HS-27A (cell line): ENCODE measurements around the gene KRTAP10-2.

Source experiments
- DNase-seq: peaks from one replicate; pipeline ENCODE4 v3.0.0-alpha.2; 2012; ENCODE audit warnings: low read depth, missing footprints

KRTAP10-2 gene

DNA sequence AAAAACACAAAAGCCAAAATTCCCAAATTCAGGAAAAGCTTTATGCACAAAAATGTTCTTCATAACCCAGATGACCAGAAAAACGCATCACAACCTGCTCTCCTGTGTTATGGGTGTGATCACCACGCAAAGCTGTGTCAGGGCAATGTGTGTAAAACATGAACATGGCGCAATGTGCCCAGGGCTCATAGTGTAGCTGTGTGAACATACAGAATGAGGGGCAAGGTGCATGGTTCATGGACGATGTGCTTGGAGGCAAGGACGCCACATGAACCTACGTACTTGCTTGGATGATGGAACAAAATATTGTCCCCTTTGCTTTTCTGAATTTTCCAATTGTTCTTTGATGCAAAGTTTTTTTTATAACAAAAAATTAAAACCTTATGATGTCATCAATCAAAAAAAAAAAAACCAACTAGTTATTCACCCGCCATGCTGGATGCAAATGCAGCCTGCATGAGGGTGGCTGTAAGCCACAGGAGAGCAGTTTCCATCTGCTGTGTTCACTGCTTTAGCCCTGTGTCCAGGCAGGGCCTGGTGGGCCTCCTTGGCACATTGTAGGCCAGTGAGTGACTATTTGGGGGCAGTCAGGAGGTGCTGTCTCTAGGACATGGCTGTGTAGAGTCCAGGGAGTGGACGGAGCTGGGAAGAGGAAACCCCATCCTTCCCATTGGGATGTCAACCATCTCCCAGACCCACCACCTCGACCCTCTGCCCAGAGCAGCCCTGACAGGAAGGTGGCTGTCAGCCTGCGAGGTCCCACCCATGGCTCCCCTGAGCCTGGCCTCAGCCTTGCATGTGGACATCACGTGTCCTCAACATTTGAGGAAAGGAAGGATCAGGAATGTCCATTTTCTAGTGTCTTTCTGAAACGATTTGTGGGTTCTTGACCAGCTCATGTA is 25.0 kb downstream of the KRTAP10-2 start:
- no peak for DNase-seq

DNA sequence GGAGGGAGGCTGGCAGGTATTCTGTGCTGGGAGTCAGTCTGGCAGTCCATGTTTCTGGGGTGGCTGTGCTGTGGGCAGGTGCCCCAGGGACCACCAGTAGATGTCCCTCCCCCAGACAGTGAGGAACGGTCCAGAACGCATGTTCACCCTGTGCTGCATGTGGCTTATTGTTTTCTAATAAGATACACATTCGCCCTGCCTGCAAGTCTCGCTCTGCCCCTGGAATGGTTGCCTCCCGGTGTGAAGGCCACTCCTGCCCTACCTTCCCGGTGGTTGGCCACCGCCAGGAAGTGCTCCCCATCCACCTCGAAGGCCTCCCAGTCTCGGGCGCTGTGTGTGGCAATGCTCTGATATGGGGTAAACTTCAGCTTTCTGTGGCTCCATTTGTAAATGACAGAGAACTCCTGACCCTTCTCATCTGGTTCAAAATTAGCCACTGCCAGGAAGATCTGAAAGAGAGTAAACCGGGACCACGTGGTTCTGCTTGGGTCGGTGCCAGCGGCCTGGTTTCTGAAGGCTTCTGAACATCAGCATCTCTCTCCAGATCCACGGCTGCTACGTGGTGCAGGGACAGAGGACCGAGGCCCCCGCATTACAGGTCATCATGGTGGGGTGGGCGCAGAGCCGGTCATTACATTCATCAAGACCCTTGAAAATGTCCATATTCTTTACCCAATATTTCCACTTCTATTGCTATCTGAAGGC is 25.8 kb downstream of the KRTAP10-2 start:
- no peak for DNase-seq

DNA sequence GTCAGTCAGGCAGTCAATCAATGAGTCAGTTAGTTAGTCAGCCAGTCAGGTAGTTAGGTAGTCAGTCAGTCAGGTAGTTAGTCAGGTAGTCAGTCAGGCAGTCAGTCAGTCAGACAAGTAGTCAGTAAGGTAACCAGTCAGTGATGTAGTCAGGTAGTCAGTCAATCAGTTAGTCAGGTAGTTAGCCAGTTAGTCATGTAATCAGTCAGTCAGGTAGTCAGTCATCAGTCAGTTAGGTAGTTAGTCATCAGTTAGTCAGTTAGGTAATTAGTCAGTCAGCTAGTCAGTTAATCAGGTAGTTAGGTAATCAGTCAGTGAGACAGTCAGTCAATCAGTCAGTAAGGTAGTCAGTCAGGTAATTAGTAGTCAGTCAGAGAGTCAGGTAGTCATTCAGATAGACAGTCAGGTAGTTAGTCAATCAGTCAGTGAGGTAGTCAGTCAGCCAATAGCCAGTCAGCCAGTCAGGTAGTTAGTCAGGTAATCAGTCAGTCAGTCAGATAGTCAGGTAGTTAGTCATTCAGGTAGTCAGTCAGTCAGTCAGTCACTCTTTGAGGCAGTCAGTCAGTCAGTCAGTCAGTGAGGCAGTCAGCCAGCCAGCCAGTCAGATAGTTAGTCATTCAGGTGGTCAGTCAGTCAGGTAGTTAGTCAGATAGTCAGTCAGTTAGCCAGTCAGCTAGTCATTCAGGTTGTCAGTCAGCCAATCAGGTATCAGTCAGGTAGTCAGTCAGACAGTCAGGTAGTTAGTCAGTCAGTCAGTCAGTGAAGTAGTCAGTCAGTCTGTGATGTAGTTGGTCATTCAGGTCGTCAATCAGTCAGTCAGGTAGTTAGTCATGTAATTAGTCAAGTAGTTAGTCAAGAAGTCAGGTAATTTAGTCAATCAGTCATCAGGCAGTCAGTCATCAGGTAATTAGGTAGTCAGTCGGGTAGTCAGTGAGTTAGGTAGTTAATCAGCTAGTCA is 26.6 kb downstream of the KRTAP10-2 start:
- DNase-seq, result no peak

DNA sequence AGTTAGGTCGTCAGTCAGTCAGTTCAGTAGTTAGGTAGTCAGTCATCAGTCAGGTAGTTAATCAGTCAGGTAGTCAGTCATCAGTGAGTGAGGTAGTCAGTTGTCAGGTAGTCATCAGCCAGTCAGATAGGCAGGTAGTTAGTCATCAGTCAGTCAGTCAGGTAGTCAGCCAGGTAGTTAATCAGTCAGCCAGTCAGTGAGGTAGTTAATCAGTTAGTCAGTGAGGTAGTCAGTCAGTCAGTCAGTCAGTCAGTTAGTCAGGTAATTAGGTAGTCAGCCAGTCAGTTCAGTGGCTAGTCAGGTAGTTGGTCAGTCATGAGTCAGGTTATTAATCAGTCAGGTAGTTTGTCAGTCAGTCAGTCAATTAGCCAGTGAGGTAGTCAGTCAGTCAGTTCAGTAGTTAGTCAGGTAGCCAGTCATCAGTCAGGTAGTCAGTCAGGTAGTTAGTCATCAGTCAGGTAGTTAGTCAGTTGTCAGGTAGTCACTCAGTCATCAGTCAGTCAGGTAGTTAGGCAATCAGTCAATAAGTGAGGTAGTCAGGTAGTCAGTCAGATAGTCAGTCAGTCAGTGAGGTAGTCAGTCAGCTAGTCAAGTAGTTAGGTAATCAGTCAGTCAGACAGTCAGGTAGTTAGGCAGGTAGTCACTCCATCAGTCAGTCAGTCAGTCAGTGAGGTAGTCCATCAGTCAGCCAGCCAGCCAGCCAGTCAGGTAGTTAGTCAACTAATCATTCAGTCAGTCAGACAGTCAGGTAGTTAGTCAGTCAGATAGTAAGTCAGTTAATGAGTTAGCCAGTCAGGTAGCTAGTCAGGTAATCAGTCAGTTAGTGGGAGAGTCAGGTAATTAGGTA is 27.5 kb downstream of the KRTAP10-2 start:
- DNase-seq, result no peak

DNA sequence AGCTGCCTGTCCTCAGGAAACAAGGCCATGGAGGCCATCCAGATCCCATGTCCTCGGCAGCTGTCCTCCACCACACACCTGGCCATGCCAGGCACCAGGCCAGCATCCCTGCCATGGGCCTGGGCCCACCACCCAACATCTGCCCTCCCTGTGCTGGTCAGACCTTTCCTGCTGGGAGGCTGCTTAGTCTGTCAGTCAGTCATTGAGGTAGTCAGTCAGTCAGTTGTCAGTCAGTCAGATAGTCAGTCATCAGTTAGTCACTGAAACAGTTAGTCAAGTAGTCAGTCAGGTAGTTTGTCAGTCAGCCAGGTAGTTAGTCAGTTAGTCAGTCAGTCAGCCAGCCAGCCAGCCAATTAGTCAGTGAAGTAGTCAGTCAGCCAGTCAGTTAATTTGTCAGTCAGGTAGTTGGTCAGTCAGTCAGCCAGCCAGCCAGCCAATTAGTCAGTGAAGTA is 28.5 kb downstream of the KRTAP10-2 start:
- DNase-seq, result no peak

DNA sequence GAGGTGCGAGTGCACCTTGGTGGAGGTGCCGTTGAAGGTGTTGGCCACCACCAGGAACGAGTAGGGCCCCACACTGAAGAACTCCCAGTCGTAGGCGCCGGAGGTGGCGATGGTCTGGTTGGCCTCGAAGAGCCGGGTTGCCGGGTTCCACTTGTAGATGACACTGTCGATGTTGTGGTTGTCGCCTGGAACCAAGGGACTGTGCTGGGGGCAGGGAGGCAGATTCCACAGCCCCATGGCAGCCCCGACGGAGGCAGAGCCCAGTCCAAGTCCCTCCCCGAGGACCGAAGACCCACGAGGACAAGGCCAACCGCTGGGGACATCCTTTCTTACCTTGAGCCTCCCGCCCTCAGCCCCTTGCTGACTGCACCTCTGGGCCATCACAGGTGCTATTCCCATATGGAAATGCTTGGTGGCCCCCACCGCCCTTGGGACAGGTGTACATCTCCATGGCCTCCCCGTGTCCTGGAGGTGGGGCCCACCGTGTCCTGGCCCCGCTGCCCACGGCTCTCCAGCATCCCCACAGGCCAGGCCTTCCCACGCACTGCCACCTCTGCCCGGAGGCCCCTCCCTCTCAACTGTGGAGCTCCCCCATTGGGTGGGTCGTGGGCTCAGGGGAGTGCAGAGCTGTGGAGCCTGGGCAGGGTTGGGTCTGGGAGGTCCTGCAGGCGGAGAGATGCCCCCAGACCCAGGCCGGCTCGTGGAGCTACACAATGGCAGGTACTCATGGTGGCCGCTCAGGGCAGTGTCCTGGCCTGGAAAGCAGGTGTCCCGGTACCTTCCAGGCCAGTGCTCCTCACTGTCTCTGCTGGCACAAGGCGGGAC is 29.2 kb downstream of the KRTAP10-2 start:
- no peak for DNase-seq

DNA sequence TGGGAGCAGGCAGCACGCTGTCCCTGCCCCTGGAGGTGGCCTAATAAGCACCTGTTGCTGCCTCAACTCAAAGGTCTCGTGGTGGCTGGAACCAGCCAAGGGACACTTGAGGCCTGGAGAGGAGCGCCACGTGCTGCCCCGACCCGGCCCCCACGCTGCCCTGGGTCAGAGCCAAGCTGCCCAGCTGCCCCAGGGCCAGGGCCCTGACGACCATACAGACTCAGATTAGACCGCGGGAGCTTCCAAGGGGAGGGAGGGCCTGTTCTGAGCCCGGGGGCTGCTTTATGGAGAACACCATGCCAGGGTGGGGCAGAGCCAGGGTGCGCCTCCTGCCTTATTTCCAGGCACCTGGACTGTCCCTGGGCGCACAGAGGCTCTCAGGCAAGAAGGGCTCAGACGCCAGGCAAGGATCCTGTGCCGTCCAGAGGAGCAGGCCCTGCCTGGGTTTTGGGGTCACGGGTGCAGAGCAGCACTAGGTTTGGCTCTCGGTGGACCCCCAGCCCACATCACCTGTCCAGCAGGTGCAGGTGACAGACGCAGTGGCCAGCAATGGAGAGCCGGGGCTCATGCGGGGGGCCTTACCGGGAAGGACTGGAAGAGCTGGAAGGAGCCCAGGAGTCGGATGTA is 29.9 kb downstream of the KRTAP10-2 start:
- no peak for DNase-seq

DNA sequence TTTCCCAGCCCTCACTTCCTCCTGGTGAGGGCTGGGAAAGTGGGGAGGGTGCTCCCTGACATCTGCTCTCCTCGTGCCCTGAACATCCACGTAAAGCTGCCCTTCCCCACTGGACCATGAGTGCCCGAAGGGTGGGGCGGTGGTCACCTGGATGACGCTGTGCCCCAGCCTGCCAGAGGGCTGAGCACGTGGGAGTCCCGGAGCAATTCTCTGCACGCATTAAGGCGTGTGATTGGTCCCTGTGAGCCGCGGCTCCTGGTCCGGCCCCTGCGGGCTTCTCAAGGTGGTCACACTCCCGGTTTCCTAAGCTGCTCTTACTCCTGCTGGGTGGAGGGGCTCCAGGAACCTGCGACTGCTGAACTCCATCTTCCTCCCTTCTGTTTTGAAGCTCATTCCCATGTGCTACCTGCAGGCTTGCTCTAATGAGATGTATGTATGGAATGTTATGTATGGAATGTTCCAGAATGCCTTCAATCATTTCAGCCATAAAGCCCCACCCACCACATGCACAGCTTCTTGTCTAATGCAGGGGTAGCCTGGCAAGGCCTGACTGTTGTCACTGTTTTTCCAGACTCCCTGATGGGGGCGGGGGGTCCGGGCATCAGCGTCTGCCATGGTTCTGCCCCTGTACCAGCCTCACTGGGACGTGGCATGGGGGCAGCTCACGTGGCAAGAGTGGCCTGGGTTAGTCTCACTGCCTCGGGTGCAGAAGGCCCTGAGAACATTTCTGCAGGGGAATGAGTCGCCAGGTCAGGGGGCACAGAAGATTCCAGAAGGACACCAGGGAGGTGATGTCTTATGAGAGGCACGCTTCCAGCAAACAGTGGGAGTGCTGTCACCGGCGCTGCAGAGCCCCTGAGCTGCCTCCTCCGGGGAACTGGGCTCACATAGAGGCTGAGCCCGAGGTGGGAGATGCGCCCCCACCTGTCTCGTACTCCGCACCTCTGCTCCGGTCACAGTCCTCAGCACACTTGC is 30.7 kb downstream of the KRTAP10-2 start:
- DNase-seq, result no peak

DNA sequence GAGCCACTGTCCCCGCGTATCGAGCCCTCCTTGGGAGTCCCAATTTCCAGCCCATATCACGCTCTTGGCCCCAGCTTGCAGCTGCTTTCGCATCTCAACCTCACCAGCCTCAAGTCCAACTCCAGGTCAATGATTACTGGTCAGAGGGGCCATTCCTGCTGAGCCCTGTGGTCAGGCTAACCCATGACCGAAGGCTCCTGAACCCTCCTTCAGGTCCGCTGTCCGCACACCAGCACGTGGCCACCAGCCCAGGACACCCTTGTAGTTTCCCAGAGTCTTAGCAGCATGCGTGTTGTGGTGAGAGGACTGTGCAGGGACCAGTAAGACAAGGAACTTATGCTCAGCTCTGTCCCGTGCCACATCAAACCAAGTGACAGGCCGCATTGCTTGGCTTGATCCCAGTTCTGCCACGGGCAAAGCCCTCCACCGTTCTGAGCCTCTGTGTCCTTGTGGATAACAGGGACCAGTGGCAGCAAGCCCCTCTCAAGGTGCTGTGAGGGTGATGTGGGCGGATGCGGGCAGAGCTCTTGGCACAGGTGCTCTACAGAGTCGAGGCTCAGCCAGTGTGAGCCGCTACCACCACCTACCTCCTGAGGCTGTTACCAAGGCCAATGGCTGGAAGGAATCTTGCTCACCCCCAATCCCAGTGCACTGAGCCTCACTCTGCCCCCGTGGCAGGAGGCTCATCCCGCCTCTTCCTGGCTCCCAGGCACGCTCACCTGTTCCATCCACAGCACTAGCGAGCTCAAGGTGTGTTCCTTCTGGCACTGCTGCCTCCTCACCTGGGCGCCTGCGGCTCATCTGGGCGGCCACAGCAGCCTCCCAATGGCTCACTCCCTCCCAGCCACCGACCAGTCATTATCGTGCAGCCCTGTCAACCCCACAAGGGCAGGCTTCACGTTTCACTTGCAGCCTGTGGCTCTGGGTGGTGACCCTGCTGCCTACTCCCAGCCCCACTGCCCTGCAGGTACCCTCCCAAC is 31.7 kb downstream of the KRTAP10-2 start:
- DNase-seq, result no peak

DNA sequence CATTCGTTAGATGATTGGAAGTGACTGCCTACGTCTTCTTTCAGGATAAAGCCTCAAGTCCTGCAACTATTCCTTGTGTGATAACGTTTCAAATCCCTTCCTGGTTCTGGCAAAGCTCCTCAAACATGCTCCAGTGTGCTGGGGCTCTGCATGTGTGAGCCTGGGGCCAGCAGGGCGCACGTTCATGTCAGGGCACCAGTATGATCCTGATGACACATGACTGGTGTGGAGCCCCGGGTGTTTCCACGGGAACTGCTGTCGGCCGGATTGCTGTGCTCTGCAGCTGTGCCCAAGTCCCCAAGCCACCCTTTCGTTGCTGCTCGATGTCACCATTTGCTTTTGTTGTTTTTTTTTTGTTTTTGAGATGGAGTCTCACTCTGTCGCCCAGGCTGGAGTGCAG is 32.6 kb downstream of the KRTAP10-2 start:
- no peak for DNase-seq

DNA sequence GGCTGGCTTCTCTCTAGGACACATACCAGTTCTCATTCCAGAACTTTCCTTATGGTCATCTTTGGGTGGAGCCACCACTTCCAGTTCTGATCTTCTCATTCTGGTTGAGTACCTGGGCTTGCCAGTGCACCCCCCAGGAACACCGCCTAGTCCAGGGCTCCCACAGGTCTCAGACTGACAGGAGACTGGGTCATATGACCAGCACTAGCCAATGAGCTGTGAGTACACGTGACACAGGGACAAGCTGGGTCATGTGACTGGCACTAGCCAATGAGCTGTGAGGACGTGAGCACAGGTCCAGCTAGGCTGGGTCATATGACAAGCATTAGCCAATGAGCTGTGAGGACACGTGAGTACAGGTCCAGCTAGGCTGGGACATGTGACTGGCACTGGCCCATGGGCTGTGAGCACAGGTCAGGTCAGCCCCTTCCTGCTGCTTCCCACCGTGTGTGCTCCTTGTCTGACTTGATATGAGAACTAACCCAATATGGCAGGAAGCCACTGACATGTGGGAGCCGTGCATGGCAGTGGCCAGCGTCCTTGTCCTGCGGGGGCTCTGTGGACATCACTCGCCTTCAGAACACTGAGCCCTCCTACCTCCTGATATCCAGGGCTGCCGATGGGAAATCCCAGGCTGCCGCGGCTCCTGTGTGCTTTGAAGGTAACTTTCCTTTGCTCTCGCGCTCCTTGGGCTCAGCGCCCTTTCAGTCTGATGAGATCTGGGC is 34.0 kb downstream of the KRTAP10-2 start:
- DNase-seq, result peak; percentile 5

DNA sequence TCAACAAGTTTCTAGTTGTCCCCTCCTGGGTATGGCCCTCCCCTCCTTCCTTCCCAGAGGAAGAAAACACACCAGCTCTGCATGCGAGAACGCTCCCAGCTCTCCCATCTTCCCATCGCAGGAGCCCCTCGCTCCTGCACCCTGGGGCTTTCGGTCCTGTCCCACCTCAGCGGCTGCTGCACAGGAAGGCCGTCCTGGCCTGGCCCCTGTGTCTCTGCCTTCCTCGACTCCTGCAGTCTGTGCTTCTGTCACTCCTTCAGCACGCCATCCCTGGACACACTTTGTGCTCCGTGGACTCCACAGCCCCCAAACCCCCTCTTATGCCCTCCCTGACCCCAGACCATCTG is 34.5 kb downstream of the KRTAP10-2 start:
- DNase-seq, result no peak

DNA sequence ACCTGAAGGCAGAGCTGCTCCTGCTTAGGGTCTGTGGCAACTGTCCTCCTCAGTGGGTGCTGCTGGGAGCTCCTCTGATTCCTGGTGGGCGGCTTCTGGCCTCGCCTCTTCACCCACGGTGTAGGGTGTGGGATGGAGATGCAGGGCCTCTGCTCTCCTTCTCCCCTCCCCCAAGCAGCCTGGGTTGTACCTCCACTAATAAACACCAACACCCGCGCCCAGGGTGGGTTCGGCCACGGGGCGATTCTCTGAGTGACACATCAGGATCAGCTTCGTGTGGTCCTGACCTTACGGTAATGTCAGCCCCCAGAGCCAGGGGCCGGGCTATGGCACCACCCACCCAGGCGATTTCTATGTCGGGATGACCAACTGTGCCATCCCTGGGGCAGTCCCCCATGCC is 35.0 kb downstream of the KRTAP10-2 start:
- DNase-seq, result no peak

DNA sequence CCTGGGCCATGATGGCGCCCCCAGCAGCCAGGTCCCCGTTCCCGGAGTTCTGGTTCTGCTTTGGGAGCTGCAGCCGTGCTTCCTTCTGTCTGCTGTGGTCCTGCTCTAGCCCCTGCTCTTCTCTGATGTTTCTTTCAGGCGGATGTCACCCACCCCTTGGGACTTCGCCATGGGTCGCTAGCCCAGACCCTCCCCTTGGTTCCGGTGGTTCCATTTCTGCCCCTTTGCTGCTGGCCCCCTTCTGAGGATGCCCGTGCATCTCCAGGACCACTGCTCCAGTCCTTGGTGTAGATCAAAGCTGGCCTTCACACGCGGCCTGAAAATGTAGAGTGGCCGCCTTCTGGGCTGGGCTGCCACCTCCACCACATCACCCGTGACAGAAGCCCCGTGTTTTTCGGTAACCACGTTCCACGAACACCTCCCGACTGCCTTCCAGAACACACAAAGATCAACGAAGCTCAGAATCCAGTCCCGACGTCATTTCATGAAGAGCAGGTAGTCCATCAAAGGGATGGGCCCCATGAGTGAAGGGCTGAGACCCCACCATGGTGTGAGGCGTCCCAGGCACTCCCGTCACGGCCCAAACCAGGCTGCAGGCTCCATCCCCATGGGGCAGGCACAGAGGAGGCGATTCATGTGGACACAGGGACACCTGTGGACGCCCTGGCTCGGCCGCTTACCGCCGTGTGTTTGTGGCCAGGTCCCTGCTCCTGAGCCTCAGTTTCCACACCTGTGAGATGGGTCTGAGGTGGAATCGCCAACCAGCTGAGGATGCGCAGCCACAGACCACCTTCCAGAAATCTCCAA is 35.7 kb downstream of the KRTAP10-2 start:
- DNase-seq, result no peak

DNA sequence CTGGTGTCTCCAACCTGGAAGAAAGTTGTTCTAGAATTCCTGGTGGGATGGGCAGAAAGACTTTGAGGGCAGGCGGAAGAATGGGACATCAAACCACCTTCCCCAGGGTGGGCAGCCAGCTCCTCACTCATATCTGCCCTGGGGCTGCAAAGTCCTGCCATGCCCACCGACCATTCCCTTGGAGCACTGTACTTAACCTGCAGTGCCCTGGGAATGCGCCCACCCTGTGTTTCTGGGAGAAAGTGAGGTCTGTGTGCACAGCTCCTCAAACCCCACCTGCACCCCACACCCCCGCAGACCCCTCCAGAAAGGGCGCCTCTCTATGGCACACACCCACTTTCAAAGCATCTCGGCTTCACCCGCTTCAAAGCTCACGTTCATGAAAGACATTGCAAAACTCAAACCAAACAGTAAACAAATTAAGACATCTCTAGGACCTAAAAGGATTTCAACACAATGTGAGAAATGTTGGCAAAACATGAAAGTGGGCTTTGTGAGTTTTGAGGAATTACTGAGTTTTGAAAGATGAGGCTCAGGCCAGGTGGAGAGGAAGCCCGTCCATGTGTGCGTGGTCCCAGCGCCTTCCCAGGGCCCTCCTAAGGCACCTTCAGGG is 36.5 kb downstream of the KRTAP10-2 start:
- DNase-seq, result no peak

DNA sequence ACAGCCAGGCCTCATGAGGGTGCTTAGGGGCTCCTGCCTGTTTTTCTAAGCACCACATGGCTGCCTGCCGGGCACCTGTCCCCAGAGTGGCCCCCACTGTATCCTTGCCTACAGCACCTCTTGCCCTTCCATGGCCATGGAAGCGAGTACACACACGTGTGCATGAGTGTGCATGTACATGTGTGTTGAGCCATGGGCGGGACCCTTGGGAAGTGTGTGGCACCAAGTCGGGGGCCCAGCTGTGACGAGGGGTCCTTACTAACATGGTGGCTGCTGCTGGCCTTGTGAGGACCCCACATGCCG is 37.1 kb downstream of the KRTAP10-2 start:
- DNase-seq, result no peak
